Left colon (tissue), 2 donors: ENCODE measurements around the gene DENR. TPM values are rescaled to one million over a fixed set of nuclear protein-coding genes. Genes with fewer than 3 reads are reported as not detected.
"Not testable (repeated sequence)": the region's sequence is repeated elsewhere in the genome, so short reads cannot be mapped to it uniquely, and the experiment has no call there.

ENCODE experiments used
- ATAC-seq: fragments of 200-7000 bp; cut with Tn5 transposase; one replicate; pipeline ENCODE4 v1.9.1; 2020; ENCODE audit warnings: mild to moderate bottlenecking, moderate library complexity
- DNase-seq, 2 donors: peaks; one replicate each; pipeline ENCODE4 v3.0.0-alpha.2; 2020
- intact Hi-C, 2 donors: fragments of 100-400 bp; cut with DNase I in 1 of 2; cut with micrococcal nuclease in 1 of 2; formaldehyde crosslinking; loops; one replicate each; pipeline versions ENCODE4 v1.11.2 to v1.14.0; 2022; cut with DNase I, micrococcal nuclease
- total RNA-seq, 2 donors: library from RNA; stranded (reverse); fragmentation: NEBNext Ultra II Directional; extraction: Animal tissue kit (Norgen Biotek cat#: 25700); gene quantifications; one replicate each; pipeline ENCODE4 v1.2.1, GENCODE V29; 2021
- donor health status: DM: no; HTN: no; CAD: no.
- donor health status: DM: yes; HTN: yes; CAD: no.

Gene DENR
- total RNA-seq, 2 donors from 2014 or later: 31.9 to 36.9 TPM

- intact Hi-C loops: no loop called here
- DNase-seq (no peak), ATAC-seq (no peak)
Measured at GRCh38 chr12:122732170-122732569, 20.5 kb upstream of the DENR start.

- ATAC-seq (no peak), DNase-seq (no peak)
- intact Hi-C loops: no loop called here
Measured at GRCh38 chr12:122732611-122733010, 20.0 kb upstream of the DENR start.

- ATAC-seq (no peak), DNase-seq (no peak)
- intact Hi-C loops: no loop called here
Measured at GRCh38 chr12:122738571-122738970, 14.1 kb upstream of the DENR start.

GRCh38 chr12:122740351-122740750 lies 12.3 kb upstream of the DENR start:
- ATAC-seq (no peak), DNase-seq (no peak)
- intact Hi-C loops: no loop called here

- intact Hi-C loops: no loop called here
- DNase-seq (no peak), ATAC-seq (no peak)
Measured at GRCh38 chr12:122743895-122744525, 8.6 kb upstream of the DENR start.

GRCh38 chr12:122747224-122748135 lies 5.1 kb upstream of the DENR start:
- intact Hi-C loops: no loop called here
- DNase-seq (no peak), ATAC-seq (no peak)

- intact Hi-C loops: loop anchor here (5.0 to 10.0 kb wide), 2 partner anchors 112 to 115 kb away; no protein-coding TSS in a partner anchor
Measured at GRCh38 chr12:122749569-122750332, 2.9 kb upstream of the DENR start.

GRCh38 chr12:122750781-122751515 lies 1.7 kb upstream of the DENR start:
- DNase-seq, ATAC-seq: not testable (repeated sequence)
- intact Hi-C loops: loop anchor here (5.0 to 10.0 kb wide), 2 partner anchors 114 to 116 kb away; no protein-coding TSS in a partner anchor

More at GRCh38 chr12:122749569-122750332, 2.9 kb upstream of the DENR start:
- DNase-seq: no peak
- ATAC-seq: no peak

- ATAC-seq (peak; percentile 9), DNase-seq (no peak)
- intact Hi-C loops: loop anchor here (5.0 to 10.0 kb wide), 2 partner anchors 116 to 118 kb away; no protein-coding TSS in a partner anchor
Measured at GRCh38 chr12:122753319-122753650, 661 bp downstream of the DENR start.

GRCh38 chr12:122754790-122755189 lies 2.2 kb downstream of the DENR start:
- ATAC-seq: no peak
- intact Hi-C loops: loop anchor here (5.0 to 10.0 kb wide), 2 partner anchors 117 to 120 kb away; no protein-coding TSS in a partner anchor
- no peak for DNase-seq

GRCh38 chr12:122757568-122757967 lies 4.9 kb downstream of the DENR start:
- ATAC-seq (no peak), DNase-seq (no peak)
- intact Hi-C loops: loop anchor here in 1 of 2 donors (10.0 kb wide), 1 partner anchor 123 kb away; no protein-coding TSS in a partner anchor

- intact Hi-C loops: no loop called here
- DNase-seq (no peak), ATAC-seq (no peak)
Measured at GRCh38 chr12:122785503-122785902, 32.9 kb downstream of the DENR start.

- intact Hi-C loops: no loop called here
- no peak for ATAC-seq
Measured at GRCh38 chr12:122788387-122788786, 35.8 kb downstream of the DENR start.

GRCh38 chr12:122789637-122790036 lies 37.0 kb downstream of the DENR start:
- ATAC-seq (no peak), DNase-seq (no peak)
- intact Hi-C loops: loop anchor here in 1 of 2 donors (5.0 kb wide), 1 partner anchor 163 kb away; no protein-coding TSS in a partner anchor

More at GRCh38 chr12:122788387-122788786, 35.8 kb downstream of the DENR start:
- no peak for DNase-seq

- intact Hi-C loops: loop anchor here in 1 of 2 donors (5.0 kb wide), 1 partner anchor 162 kb away; no protein-coding TSS in a partner anchor
- ATAC-seq (no peak), DNase-seq (no peak)
Measured at GRCh38 chr12:122790393-122791075, 37.9 kb downstream of the DENR start.

GRCh38 chr12:122793685-122794106 lies 41.1 kb downstream of the DENR start:
- ATAC-seq: peak; percentile 69
- no peak for DNase-seq
- intact Hi-C loops: loop anchor here in 1 of 2 donors (5.0 kb wide), 1 partner anchor 159 kb away; no protein-coding TSS in a partner anchor

GRCh38 chr12:122795807-122796206 lies 43.2 kb downstream of the DENR start:
- no peak for ATAC-seq
- intact Hi-C loops: no loop called here
- no peak for DNase-seq
